Measurements from ENCODE around the gene BOLA3. TPM values are rescaled to one million over a fixed set of nuclear protein-coding genes. Genes with fewer than 3 reads are reported as not detected.
A peak's percentile ranks its signal among the peaks of the same experiment; 100 is the strongest.

Gene BOLA3
- total and polyA plus RNA-seq, 10 donors = 12.6 to 41.4 (median 23.7) TPM

- DNase-seq = no peak
- TF ChIP-seq CTCF (IDR thresholded peaks at IDR 0.05 in 8 of 11, conservative IDR thresholded peaks at IDR 0.05 in 3 of 11) (no peak), POLR2A (IDR thresholded peaks at IDR 0.05) (no peak), POLR2AphosphoS5 (IDR thresholded peaks at IDR 0.05) (no peak)
- H3K4me1 ChIP-seq = peaks cover 3 to 82% (median 40%) of the 10 kb centered on the region in 6 donors
- H3K9me3 ChIP-seq = peaks cover 0 to 3% (median 0%) of the 10 kb centered on the region in 8 donors
- no peaks in the 10 kb centered on the region for H3K27me3 ChIP-seq (replicated peaks in 1 of 7)
- H3K4me3 ChIP-seq = no peak overlapping the region
- no peaks in the 10 kb centered on the region for H3K36me3 ChIP-seq
- WGBS, 5 donors = 74 to 85% (median 78%) methylated on average over 2 of the region's 2 CpGs
- intact Hi-C loops (cut with DNase I; ENCODE audit: low total_unique reads) = no loop called here
- peak overlapping the region in 6 of 8 donors; percentile 0 to 99 (median 29) for H3K27ac ChIP-seq
These were observed 36.2 kb upstream of the BOLA3 start for GRCh38 chr2:74183878-74184277.

- TF ChIP-seq POLR2A (IDR thresholded peaks at IDR 0.05) (no peak), POLR2AphosphoS5 (IDR thresholded peaks at IDR 0.05) (peak in 1 of 3 donors; percentile 76)
- Histone ChIP-seq H3K36me3 (peaks cover 0 to 3% (median 0%) of the 10 kb centered on the region in 6 donors), H3K27me3 (replicated peaks in 1 of 7) (no peaks in the 10 kb centered on the region), H3K4me1 (peaks cover 14 to 86% (median 51%) of the 10 kb centered on the region in 6 donors), H3K27ac (peak overlapping the region in 7 of 8 donors; percentile 61 to 99 (median 81)), H3K4me3 (peak overlapping the region in 1 of 8 donors; percentile 2), H3K9me3 (peaks cover 0 to 3% (median 0%) of the 10 kb centered on the region in 8 donors)
- intact Hi-C loops (cut with DNase I; ENCODE audit: low total_unique reads) = no loop called here
- 13 to 35% (median 21%) methylated on average over 7 of the region's 7 CpGs for WGBS, 5 donors
- peak; percentile 77 for DNase-seq
These were observed 34.0 kb upstream of the BOLA3 start for GRCh38 chr2:74181739-74182138.

- Histone ChIP-seq H3K36me3 (peaks cover 0 to 12% (median 0%) of the 10 kb centered on the region in 6 donors), H3K27me3 (replicated peaks in 1 of 7) (no peaks in the 10 kb centered on the region), H3K4me3 (peak overlapping the region; percentile 62 to 93 (median 79)), H3K4me1 (peaks cover 30 to 88% (median 65%) of the 10 kb centered on the region in 6 donors), H3K9me3 (no peaks in the 10 kb centered on the region), H3K27ac (peak overlapping the region; percentile 93 to 99 (median 98))
- TF ChIP-seq CTCF (IDR thresholded peaks at IDR 0.05 in 8 of 11, conservative IDR thresholded peaks at IDR 0.05 in 3 of 11) (peak in 6 of 11 experiments; percentile 7 to 58 (median 22)), POLR2A (IDR thresholded peaks at IDR 0.05) (no peak)
- intact Hi-C loops (cut with DNase I; ENCODE audit: low total_unique reads) = no loop called here
- peak; percentile 82 for DNase-seq
- WGBS, 5 donors = 45 to 53% (median 48%) methylated on average over 23 to 25 of the region's 25 CpGs
These were observed 31.6 kb upstream of the BOLA3 start for GRCh38 chr2:74179063-74179865.

- Histone ChIP-seq H3K36me3 (peaks cover 0 to 12% (median 0%) of the 10 kb centered on the region in 6 donors), H3K4me1 (peaks cover 31 to 88% (median 68%) of the 10 kb centered on the region in 6 donors), H3K27me3 (replicated peaks in 1 of 7) (no peaks in the 10 kb centered on the region), H3K4me3 (peak within 1 kb of the TSS; percentile 62 to 93 (median 79)), H3K27ac (peak within 1 kb of the TSS; percentile 93 to 99 (median 98)), H3K9me3 (no peaks in the 10 kb centered on the region)
- intact Hi-C loops (cut with DNase I; ENCODE audit: low total_unique reads) = no loop called here
- WGBS, 5 donors = 0 to 1% (median 1%) methylated on average over 32 to 84 of the region's 84 CpGs
- DNase-seq = peak; percentile 99
- peak in 5 of 11 experiments; percentile 19 to 65 (median 38) for TF ChIP-seq CTCF (IDR thresholded peaks at IDR 0.05 in 8 of 11, conservative IDR thresholded peaks at IDR 0.05 in 3 of 11)
- peak; percentile 97 to 99 (median 98) for TF ChIP-seq POLR2AphosphoS5 (IDR thresholded peaks at IDR 0.05)
- TF ChIP-seq POLR2A (IDR thresholded peaks at IDR 0.05) = peak; percentile 72 to 86 (median 75)
These were observed 30.7 kb upstream of the BOLA3 start, which contains the start of gene MOB1A for GRCh38 chr2:74178211-74179062. Gene MOB1A, minus strand, starts transcription at chr2:74178879. Its CDS starts 205 bp downstream, at chr2:74178674.
